Embryonic facial prominence (tissue), 1 donor: ENCODE results near the gene NDUFS2.
"Not testable (repeated sequence)": the region's sequence is repeated elsewhere in the genome, so short reads cannot be mapped to it uniquely, and the experiment has no call there.

ENCODE experiments used
- DNase-seq: peaks from one replicate; pipeline ENCODE4 v3.0.0-alpha.2; 2016; ENCODE audit errors: extremely low spot score

NDUFS2 gene

DNA sequence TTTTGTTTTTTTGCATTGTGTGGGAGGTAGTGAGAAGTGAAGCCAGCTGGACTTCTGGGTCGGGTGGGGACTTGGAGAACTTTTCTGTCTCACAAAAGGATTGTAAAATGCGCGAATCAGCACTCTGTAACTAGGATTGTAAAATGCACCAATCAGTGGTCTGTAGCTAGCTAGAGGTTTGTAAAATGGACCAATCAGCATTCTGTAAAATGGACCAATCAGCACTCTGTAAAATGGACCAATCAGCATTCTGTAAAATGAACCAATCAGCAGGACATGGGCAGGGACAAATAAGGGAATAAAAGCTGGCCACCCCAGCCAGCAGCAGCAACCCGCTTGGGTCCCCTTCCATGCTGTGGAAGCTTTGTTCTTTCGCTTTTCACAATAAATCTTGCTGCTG, 47.9 kb downstream of the NDUFS2 start:
- DNase-seq, result not testable (repeated sequence)

DNA sequence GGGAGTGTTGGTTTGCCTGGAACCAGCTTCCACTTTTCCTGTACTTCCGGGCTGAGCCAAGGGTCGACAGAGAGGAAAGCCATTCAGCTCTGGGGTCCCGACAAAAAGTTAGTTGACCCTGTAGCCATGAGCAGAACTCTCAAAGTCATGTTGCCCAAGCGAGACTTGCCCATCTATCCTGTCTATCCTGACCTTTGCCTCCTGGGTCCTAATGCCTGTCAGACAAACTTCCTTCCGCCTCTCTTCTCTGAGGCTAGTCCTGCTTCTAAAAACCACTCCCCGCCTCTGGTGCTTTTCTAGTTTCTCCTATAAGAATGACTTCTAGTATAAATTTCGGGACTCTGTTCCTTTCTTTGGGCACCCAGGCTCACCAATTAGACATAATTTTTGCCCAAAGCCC, 48.7 kb downstream of the NDUFS2 start:
- DNase-seq, result no peak

DNA sequence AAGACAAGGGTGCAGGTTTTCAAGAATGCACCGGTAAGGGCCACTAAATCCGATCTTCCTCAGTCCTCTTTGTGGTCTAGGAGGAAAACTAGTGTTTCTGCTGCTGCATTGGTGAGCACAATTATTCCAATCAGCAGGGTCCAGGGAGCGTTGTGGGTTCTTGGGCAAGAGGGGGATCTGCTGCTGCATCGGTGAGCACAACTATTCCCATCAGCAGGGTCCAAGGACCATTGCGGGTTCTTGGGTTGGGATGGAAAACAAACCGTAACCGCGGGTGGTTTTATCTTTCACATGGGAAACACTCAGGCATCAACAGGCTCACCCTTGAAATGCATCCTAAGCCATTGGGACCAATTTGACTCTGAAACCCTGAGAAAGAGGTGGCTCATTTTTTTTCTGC, 49.4 kb downstream of the NDUFS2 start:
- no peak for DNase-seq

DNA sequence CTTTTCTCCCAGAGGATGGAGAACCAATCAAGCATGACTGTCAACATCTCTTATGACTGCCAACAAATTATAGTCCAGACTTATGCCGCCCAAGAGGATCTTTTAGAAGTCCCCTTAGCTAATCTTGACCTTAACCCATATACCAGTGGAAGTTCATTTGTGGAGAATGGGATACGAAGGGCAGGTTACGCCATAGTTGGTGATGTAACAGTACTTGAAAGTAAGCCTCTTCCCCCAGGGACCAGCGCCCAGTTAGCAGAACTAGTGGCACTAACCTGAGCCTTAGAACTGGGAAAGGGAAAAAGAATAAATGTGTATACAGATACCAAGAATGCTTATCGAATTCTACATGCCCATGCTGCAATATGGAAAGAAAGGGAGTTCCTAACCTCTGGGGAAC, 53.1 kb downstream of the NDUFS2 start:
- DNase-seq, result not testable (repeated sequence)

DNA sequence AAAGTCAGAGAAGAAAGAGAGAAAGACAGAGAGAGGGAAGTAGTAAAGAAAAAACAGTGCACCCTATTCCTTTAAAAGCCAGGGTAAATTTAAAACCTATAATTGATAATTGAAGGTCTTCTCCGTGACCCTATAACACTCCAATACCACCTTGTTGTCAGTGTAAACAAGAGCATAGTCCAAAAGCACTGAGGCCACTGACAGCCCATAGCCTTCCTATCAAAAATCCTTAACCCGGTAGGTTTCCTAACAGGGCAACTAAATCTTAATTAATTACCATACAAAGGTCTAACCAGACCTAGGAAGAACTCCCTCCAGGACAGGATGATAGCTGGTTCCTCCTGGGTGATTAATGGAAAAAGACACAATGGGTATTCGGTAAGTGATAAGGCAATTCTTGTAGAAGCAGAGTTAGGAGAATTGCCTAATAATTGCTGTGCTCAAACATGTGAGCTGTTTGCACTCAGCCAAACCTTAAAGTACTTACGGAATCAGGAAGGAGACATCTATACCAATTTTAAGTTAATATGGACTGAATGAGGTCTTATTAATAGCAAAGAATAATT, 53.9 kb downstream of the NDUFS2 start:
- DNase-seq, result not testable (repeated sequence)

DNA sequence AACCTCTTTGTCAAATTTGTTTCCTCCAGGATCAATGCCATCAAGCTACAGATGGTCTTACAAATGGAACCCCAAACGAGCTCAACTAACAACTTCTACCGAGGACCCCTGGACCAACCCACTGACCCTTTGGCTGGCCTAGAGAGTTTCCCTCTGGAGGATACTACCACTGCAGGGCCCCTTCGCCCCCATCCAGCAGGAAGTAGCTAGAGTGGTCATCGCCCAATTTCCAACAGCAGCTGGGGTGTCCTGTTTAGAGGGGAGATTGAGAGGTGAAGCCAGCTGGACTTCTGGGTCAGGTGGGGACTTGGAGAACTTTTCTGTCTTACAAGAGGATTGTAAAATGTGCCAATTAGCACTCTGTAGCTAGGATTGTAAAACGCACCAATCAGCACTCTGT, 54.9 kb downstream of the NDUFS2 start:
- DNase-seq, result not testable (repeated sequence)

DNA sequence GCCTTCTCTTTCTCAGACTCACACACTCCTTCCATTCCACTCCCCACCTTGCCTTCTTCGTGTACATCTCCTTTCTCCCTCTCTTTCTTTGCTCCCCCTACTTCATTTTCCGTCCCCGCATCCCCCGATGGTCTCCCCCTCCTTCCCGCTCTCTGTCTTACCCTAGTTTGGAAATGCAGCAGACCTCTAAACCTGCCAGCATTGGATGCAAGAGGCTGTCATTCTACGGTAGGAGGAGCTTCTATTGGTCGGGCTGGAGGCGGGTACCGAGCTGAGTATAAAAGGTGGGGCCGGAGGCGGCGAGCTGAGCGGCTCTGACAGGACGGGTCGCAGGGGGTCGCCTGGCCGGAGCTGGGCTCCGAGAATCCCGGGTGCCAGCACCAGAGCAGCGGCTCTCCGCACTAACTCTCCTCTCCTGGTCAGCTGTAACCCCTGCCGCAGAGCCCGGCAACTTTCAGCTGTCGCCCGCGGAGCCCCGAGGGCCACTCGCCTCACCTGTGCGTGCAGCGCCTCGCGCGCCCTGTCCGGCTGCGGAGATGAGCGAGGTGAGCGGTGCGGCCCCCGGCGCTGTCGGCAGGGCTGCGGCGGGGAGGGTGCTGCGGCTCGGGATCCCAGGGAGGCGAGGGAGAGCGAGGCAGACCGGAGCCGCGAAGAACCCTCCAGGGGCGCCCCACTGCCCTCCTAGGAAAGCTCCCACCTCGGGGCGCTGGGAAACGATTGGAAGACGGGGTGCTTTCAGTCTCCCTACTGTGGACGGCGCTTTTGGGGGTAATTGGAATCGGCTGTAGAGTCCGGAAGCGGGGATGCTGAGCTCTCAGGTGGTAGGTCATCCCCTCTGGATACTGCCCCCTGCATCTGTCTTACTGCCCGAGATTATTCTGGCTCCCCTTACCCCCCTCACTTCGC, 56.5 kb downstream of the NDUFS2 start, which contains the start of gene PCP4L1:
Gene PCP4L1 (plus strand): TSS at position 307 of the 906 bp plus-strand sequence. CDS start 230 bp downstream, at position 537.
- DNase-seq, result peak; percentile 66

DNA sequence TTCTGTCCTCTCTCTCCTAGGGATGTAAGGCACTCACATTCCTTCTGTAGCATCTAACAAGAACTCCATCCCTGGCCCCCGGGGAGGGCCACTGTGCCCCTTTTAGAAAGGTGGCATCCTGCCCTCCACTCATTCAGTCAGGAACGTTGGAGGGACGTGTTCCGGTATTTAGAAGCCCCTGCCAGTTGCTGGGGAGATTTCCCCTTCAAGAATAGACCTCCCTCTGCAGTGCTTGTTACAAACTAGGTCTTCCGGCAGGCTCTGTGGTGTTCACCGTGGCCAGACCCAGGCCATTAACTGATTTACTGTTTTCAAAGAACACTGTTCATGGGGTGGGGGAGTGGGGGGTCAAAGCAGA, 57.2 kb downstream of the NDUFS2 start:
- DNase-seq, result no peak

DNA sequence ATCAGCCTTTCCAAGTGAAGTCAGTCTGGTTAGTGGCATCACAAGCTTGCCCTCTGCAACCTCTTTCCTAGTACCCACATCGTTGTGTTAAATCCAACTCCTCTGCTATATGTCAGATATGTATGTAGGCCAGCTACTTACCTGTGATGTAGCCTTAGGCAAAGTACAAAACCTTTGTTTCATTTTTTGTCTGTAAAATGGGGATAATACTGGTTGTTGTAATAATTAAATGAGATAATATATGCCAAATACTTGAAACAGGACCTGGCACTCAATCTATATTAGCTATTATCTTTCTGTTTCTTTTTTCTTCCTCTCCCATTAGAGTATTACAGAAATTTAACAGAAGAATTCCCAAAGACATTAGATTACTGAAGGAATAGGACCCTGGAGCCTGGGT, 57.6 kb downstream of the NDUFS2 start:
- DNase-seq, result no peak

DNA sequence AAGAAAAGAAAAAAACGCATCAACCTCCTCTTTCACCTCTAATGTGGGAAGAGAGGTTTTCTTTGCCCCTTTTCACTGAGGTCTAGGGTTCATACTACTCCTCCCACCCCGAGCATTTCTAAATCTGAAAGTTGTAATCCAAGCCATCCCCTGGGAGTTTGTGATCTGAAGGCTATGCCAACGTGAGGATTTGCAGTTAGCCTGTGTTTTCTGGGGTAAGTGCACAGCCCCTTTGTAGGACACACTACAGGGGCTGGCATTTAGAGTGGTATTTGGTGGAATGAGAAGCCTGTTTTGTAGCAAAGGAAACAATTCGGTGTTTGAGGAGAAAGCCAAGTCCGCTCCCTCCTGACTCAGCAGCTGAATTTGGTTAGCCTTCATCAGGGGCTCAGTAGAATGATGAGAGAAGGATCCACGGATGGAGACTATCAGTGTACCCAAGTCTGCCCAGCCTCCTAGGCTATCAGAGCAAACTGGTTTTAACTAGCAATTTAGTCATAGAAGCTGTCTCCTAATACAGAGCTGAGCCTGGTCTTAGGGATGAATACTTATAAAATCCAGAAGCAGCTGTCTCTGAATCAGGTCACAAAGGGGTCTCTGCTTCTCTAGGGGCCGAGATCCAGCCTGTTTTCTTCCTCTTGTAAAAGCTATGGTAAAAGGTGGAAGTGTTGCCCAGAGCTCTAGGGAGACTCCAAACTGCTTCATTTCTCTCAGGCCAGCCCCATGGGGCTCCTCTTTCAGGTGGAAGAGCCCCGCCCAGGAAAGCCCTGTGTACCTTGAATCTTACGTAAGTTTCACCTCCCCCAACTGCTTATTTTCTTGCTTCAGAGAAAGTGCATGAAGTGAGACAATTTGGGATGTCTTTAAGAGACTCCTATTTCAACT, 58.5 kb downstream of the NDUFS2 start:
- DNase-seq, result no peak

DNA sequence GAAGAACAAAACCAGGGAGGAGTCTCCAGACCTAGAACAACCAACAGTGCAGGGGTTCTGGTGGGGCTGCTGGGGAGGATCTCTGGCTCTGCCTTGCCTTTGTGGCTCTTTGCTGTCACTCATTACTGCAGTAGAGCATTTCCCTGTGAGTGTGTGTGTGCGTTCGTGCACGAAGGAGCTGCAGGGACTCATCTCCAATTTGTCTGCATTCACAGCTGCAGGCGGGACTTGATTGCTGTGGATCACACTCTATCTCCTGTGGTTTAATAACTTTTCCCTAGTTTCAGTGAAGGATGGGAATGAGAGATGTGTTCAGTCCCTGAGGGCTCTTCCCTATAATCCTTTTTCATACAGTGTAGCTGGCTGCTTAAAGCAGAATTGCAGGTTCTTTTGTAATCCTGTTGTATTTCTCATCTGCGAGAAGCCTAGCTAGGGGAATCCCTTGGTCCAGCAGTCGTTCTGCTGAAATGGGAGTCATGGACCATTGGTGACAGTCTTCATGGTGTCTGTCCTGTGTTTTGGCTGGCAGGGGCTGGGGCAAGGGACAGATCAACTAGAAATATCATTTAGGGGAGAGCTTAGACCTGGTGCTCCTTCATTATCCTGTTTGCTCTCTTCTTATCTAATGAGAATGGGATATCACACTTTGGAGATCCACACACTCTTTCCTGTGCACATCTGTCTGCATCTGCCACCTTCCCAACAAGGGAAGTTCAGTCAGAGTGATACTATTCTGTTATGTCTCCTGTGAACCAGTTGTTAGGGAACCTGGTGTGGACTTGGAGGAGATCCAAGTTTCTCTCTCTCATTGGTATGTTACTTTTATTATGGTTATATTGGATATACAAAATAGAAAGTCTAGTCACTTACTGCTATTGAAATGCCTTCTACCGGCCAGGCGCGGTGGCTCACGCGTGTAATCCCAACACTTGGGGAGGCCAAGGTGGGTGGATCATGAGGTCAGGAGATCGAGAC, 59.4 kb downstream of the NDUFS2 start:
- no peak for DNase-seq
